ENCODE measurements around the gene CASZ1. TPM values are rescaled to one million over a fixed set of nuclear protein-coding genes. Genes with fewer than 3 reads are reported as not detected.

The CASZ1 gene
- total RNA-seq, 2 donors from 2014 or later = 13.5 to 17.8 TPM

GRCh38 chr1:10629091-10629815, 167.2 kb downstream of the CASZ1 start:
- H3K4me1 Mint-ChIP-seq (ENCODE audit: low read depth in 2 of 2) = no peaks in the 10 kb centered on the region
- ATAC-seq (no peak), DNase-seq (ENCODE audit: low spot score) (no peak)
- H3K9me3 Mint-ChIP-seq = no peaks in the 10 kb centered on the region
- no peaks in the 10 kb centered on the region for H3K27me3 Mint-ChIP-seq
- no peak overlapping the region for H3K27ac Mint-ChIP-seq
- no peak overlapping the region for H3K4me3 Mint-ChIP-seq
- H3K36me3 Mint-ChIP-seq = no peaks in the 10 kb centered on the region

GRCh38 chr1:10628685-10629084, 167.8 kb downstream of the CASZ1 start:
- H3K27me3 Mint-ChIP-seq = no peaks in the 10 kb centered on the region
- no peak for ATAC-seq

GRCh38 chr1:10626791-10627410, 169.5 kb downstream of the CASZ1 start:
- Mint-ChIP-seq H3K4me3 (no peak overlapping the region), H3K27ac (no peak overlapping the region), H3K4me1 (ENCODE audit: low read depth in 2 of 2) (no peaks in the 10 kb centered on the region), H3K36me3 (no peaks in the 10 kb centered on the region), H3K27me3 (no peaks in the 10 kb centered on the region), H3K9me3 (no peaks in the 10 kb centered on the region)
- ATAC-seq (no peak), DNase-seq (ENCODE audit: low spot score) (no peak)

More at GRCh38 chr1:10628685-10629084, 167.8 kb downstream of the CASZ1 start:
- Mint-ChIP-seq H3K4me3 (no peak overlapping the region), H3K9me3 (no peaks in the 10 kb centered on the region), H3K27ac (no peak overlapping the region), H3K4me1 (ENCODE audit: low read depth in 2 of 2) (no peaks in the 10 kb centered on the region), H3K36me3 (no peaks in the 10 kb centered on the region)
- DNase-seq (ENCODE audit: low spot score) = no peak

DNA sequence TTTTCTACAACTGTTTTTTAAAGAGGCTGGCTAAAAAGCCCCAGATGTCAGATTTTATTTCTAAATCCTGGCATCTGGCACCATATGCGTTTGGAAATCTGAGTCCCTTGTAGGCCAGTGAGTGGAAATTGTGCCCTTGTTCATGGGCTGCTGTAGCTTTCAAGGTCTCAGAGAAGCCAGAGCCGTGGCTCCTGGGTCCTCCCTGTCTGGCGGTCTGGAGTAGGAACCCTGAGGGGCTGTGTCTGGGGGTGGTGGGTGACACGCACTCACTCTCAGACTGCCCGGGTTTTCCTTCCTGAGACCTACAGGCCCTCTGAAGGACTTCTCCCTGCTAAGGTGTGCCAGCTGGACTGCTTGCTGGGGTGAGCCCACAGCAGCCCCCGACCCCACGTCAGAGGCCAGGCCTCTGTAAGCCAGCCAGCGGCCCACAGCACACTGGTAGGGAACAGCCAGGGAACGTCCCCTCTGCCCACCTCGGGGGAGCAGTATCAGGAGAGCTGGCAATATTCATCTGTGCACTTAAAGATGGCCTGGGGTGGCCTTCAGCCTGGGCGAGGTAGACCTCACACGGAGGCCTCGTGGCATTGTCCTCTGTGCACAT, 170.2 kb downstream of the CASZ1 start:
- no peaks in the 10 kb centered on the region for H3K36me3 Mint-ChIP-seq

DNA sequence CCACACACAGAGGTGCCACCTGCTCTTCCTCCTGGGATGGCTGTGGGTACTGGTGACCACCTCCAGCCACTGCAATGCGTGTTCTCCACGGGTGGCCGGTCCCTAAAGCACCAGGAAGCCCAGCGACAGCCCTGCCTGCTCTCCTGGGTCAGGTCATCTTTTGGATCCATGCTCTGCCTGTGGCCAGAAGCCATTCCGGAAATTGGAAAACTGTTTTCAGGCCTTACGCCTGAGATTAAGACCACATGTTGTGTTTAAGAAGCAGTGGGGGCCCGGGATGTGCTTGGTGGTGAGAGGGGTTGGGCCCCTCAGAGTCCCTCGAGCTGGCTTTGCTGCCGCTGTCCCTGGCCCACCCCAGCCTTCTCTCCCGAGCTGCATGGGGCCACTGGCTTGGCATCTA, 170.9 kb downstream of the CASZ1 start:
- Mint-ChIP-seq H3K27ac (no peak overlapping the region), H3K4me3 (no peak overlapping the region), H3K9me3 (no peaks in the 10 kb centered on the region), H3K27me3 (no peaks in the 10 kb centered on the region), H3K36me3 (no peaks in the 10 kb centered on the region), H3K4me1 (ENCODE audit: low read depth in 2 of 2) (no peaks in the 10 kb centered on the region)
- ATAC-seq (no peak), DNase-seq (ENCODE audit: low spot score) (no peak)

More for the DNA sequence above, 170.2 kb downstream of the CASZ1 start:
- DNase-seq (ENCODE audit: low spot score) = no peak
- ATAC-seq = no peak
- Mint-ChIP-seq H3K27ac (no peak overlapping the region), H3K4me1 (ENCODE audit: low read depth in 2 of 2) (no peaks in the 10 kb centered on the region), H3K27me3 (no peaks in the 10 kb centered on the region), H3K9me3 (no peaks in the 10 kb centered on the region), H3K4me3 (no peak overlapping the region)

- no peak for DNase-seq (ENCODE audit: low spot score)
- Mint-ChIP-seq H3K4me1 (ENCODE audit: low read depth in 2 of 2) (no peaks in the 10 kb centered on the region), H3K9me3 (no peaks in the 10 kb centered on the region), H3K36me3 (no peaks in the 10 kb centered on the region), H3K27me3 (no peaks in the 10 kb centered on the region), H3K4me3 (no peak overlapping the region), H3K27ac (no peak overlapping the region)
- ATAC-seq = no peak
Observed at GRCh38 chr1:10625076-10625475, 171.4 kb downstream of the CASZ1 start.

DNA sequence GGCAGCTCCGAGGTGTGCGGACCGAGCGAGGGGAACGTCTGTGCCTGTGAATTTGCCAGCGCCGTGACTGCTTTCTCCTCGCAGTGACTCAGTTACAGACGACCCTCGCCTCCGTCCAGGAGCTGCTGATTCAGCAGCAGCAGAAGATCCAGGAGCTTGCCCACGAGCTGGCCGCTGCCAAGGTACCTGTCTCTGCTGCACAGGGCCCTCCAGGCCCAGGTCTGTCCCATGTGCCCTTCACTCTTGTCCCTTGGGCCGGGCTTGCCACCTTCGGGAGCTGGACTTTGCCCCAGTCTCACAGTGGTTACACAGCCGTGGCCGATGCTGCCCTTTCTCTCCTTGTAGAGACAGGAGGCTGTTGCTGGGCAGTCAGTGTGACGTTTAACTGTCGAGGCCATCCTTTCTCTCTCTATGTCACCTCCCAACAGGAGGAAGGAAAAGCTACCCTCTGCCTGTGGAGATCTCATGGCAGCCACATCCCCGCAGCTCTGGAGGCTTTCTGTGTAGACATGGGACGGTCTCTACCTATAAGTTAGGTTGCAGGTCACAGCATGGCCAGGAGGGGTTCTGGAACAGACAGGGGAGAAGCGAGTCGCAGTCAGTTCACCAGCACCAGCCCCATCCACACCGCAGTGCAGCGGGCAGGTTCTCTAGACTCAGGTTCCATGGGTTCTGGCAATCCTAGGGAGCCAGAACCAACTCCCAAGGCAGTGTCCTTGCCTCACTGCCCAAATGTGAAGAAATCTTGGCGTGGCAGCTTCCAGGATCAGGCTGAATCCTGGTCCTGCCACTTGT, 172.0 kb downstream of the CASZ1 start:
- Mint-ChIP-seq H3K27ac (no peak overlapping the region), H3K36me3 (no peaks in the 10 kb centered on the region), H3K4me1 (ENCODE audit: low read depth in 2 of 2) (no peaks in the 10 kb centered on the region), H3K9me3 (no peaks in the 10 kb centered on the region), H3K4me3 (no peak overlapping the region), H3K27me3 (no peaks in the 10 kb centered on the region)
- DNase-seq (ENCODE audit: low spot score) = no peak
- ATAC-seq = peak in 1 of 2 donors; percentile 5

DNA sequence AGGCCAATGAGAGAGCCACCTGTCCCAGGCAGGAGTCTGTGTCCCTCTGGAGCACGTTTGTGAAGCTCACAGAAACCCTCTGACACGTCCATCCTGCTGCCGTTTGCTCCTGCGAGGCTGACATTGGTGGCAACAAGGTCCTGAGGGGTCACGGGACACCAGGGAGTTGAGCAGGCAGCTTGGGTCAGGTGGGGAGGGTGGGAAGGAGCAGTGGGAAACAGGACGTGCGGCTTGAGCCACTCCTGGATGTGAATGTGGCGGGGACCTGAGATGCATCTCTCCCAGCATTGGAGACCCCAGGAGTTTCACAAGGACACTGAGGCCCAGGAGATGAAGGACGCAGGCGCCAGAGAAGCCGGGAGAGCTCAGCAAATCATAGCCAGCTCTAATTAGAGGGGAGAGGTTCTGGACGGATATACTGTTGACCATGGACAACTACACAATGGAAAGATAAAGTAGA, 172.7 kb downstream of the CASZ1 start:
- Mint-ChIP-seq H3K36me3 (no peaks in the 10 kb centered on the region), H3K9me3 (no peaks in the 10 kb centered on the region), H3K4me3 (no peak overlapping the region), H3K27ac (no peak overlapping the region), H3K4me1 (ENCODE audit: low read depth in 2 of 2) (no peaks in the 10 kb centered on the region), H3K27me3 (no peaks in the 10 kb centered on the region)
- DNase-seq (ENCODE audit: low spot score) (no peak), ATAC-seq (no peak)

GRCh38 chr1:10622910-10623685, 173.3 kb downstream of the CASZ1 start:
- Mint-ChIP-seq H3K4me1 (ENCODE audit: low read depth in 2 of 2) (peaks cover 0 to 1% of the 10 kb centered on the region in 2 donors), H3K9me3 (no peaks in the 10 kb centered on the region), H3K36me3 (no peaks in the 10 kb centered on the region), H3K4me3 (no peak overlapping the region), H3K27ac (no peak overlapping the region), H3K27me3 (no peaks in the 10 kb centered on the region)
- ATAC-seq (no peak), DNase-seq (ENCODE audit: low spot score) (no peak)

- no peak overlapping the region for H3K27ac Mint-ChIP-seq
- ATAC-seq = no peak
- no peak overlapping the region for H3K4me3 Mint-ChIP-seq
- H3K36me3 Mint-ChIP-seq = no peaks in the 10 kb centered on the region
- H3K4me1 Mint-ChIP-seq (ENCODE audit: low read depth in 2 of 2) = peaks cover 0 to 4% of the 10 kb centered on the region in 2 donors
- DNase-seq (ENCODE audit: low spot score) = no peak
- H3K27me3 Mint-ChIP-seq = no peaks in the 10 kb centered on the region
- no peaks in the 10 kb centered on the region for H3K9me3 Mint-ChIP-seq
Observed at GRCh38 chr1:10621906-10622305, 174.5 kb downstream of the CASZ1 start.

DNA sequence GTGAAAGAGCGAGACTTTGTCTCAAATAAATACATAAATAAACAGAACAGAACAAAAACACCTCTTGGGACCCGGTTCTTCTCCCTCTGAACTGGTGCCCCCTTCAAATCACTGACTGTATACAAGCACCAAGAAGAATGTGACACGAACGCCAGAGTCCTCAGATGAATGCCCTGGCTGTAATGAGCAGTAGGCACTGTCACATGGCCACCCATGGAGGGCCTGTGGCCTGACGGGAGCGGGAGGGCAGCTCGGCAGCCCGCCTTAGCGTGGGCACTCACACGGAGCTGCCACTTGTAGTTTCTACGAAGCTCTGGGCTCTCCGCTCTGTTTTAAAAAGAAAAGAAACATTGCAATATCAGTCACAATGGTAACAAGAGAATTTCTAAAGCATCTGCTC, 175.7 kb downstream of the CASZ1 start:
- DNase-seq (ENCODE audit: low spot score) (no peak), ATAC-seq (no peak)
- peaks cover 0 to 4% of the 10 kb centered on the region in 2 donors for H3K4me1 Mint-ChIP-seq (ENCODE audit: low read depth in 2 of 2)
- H3K27ac Mint-ChIP-seq = no peak overlapping the region
- H3K27me3 Mint-ChIP-seq = no peaks in the 10 kb centered on the region
- no peak overlapping the region for H3K4me3 Mint-ChIP-seq
- no peaks in the 10 kb centered on the region for H3K9me3 Mint-ChIP-seq
- no peaks in the 10 kb centered on the region for H3K36me3 Mint-ChIP-seq

- ATAC-seq (peak in 1 of 2 donors; percentile 32), DNase-seq (ENCODE audit: low spot score) (no peak)
- no peaks in the 10 kb centered on the region for H3K27me3 Mint-ChIP-seq
- no peaks in the 10 kb centered on the region for H3K9me3 Mint-ChIP-seq
- H3K27ac Mint-ChIP-seq = no peak overlapping the region
- H3K4me1 Mint-ChIP-seq (ENCODE audit: low read depth in 2 of 2) = peaks cover 0 to 4% of the 10 kb centered on the region in 2 donors
- no peaks in the 10 kb centered on the region for H3K36me3 Mint-ChIP-seq
- no peak overlapping the region for H3K4me3 Mint-ChIP-seq
Observed at GRCh38 chr1:10617931-10618885, 178.2 kb downstream of the CASZ1 start.
